Large intestine (tissue), 3 donors: ENCODE data around the gene BTRC. TPM values are rescaled to one million over a fixed set of nuclear protein-coding genes. Genes with fewer than 3 reads are reported as not detected.

Experiments
- DNase-seq, 2 donors: peaks; one replicate each; pipeline versions ENCODE4 v3.0.0 to v3.0.0-alpha.2; 2013
- H3K27ac ChIP-seq: one replicate; pipeline ENCODE4 v1.5.1; 2013; ENCODE audit warnings: low read length
- H3K27me3 ChIP-seq: 2 replicates; pipeline ENCODE4 v1.6.1; 2013; ENCODE audit warnings: low read length; ENCODE audit not compliant: control insufficient read depth, insufficient read depth
- H3K36me3 ChIP-seq: 2 replicates; pipeline ENCODE4 v1.6.1; 2013; ENCODE audit warnings: low read length; ENCODE audit not compliant: control insufficient read depth, insufficient read depth
- H3K4me1 ChIP-seq: one replicate; pipeline ENCODE4 v1.6.1; 2013; ENCODE audit warnings: low read length; ENCODE audit not compliant: control insufficient read depth, insufficient read depth
- H3K4me3 ChIP-seq: one replicate; pipeline ENCODE4 v1.5.1; 2013; ENCODE audit warnings: low read length
- H3K9me3 ChIP-seq: one replicate; pipeline ENCODE4 v1.6.1; 2013; ENCODE audit warnings: mild to moderate bottlenecking, low read depth, low read length, moderate library complexity; ENCODE audit not compliant: control insufficient read depth
- WGBS: methylation state at CpG from one replicate; pipeline ENCODE4 v1.1.5; 2013; ENCODE audit warnings: low lambda C conversion rate; ENCODE audit not compliant: insufficient coverage; 5-methylcytosine and 5-hydroxymethylcytosine counted together
- polyA plus RNA-seq: library from polyadenylated mRNA; unstranded; fragments of 120-200 nt; gene quantifications from one replicate; pipeline ENCODE4 v1.2.1, GENCODE V29; 2013

Gene BTRC
- polyA plus RNA-seq, 1 donor = 14.4 TPM

GRCh38 chr10:101444058-101444898, 90.3 kb downstream of the BTRC start:
- no peaks in the 10 kb centered on the region for H3K27me3 ChIP-seq
- H3K4me1 ChIP-seq = no peaks in the 10 kb centered on the region
- no peak overlapping the region for H3K27ac ChIP-seq
- no peaks in the 10 kb centered on the region for H3K9me3 ChIP-seq
- H3K36me3 ChIP-seq = no peaks in the 10 kb centered on the region
- no peak for DNase-seq
- no CpG with 5 or more reads among the region's 2 CpGs for WGBS
- no peak overlapping the region for H3K4me3 ChIP-seq

GRCh38 chr10:101446071-101446470, 92.1 kb downstream of the BTRC start:
- DNase-seq = no peak
- no CpG with 5 or more reads among the region's 2 CpGs for WGBS
- Histone ChIP-seq H3K4me3 (no peak overlapping the region), H3K36me3 (no peaks in the 10 kb centered on the region), H3K9me3 (no peaks in the 10 kb centered on the region), H3K4me1 (no peaks in the 10 kb centered on the region), H3K27me3 (no peaks in the 10 kb centered on the region), H3K27ac (no peak overlapping the region)

GRCh38 chr10:101446947-101447346, 93.0 kb downstream of the BTRC start:
- no peaks in the 10 kb centered on the region for H3K36me3 ChIP-seq
- H3K9me3 ChIP-seq = no peaks in the 10 kb centered on the region
- no peak overlapping the region for H3K4me3 ChIP-seq
- WGBS = 70% methylated on average over 2 of the region's 7 CpGs
- no peaks in the 10 kb centered on the region for H3K4me1 ChIP-seq
- no peak overlapping the region for H3K27ac ChIP-seq
- no peak for DNase-seq
- no peaks in the 10 kb centered on the region for H3K27me3 ChIP-seq

GRCh38 chr10:101447477-101447876, 93.5 kb downstream of the BTRC start:
- Histone ChIP-seq H3K4me1 (no peaks in the 10 kb centered on the region), H3K4me3 (no peak overlapping the region), H3K27me3 (no peaks in the 10 kb centered on the region), H3K27ac (no peak overlapping the region), H3K9me3 (no peaks in the 10 kb centered on the region), H3K36me3 (no peaks in the 10 kb centered on the region)
- no peak for DNase-seq
- WGBS = 92% methylated on average over 2 of the region's 2 CpGs

GRCh38 chr10:101450277-101451080, 96.5 kb downstream of the BTRC start:
- no peaks in the 10 kb centered on the region for H3K36me3 ChIP-seq
- no peak for DNase-seq
- H3K27ac ChIP-seq = no peak overlapping the region
- no peaks in the 10 kb centered on the region for H3K9me3 ChIP-seq
- WGBS = 70% methylated on average over 2 of the region's 6 CpGs
- no peaks in the 10 kb centered on the region for H3K4me1 ChIP-seq
- H3K4me3 ChIP-seq = no peak overlapping the region
- no peaks in the 10 kb centered on the region for H3K27me3 ChIP-seq

GRCh38 chr10:101451261-101451660, 97.3 kb downstream of the BTRC start:
- Histone ChIP-seq H3K36me3 (no peaks in the 10 kb centered on the region), H3K9me3 (no peaks in the 10 kb centered on the region), H3K4me1 (no peaks in the 10 kb centered on the region), H3K4me3 (no peak overlapping the region), H3K27me3 (no peaks in the 10 kb centered on the region), H3K27ac (no peak overlapping the region)
- no peak for DNase-seq
- WGBS = no CpG with 5 or more reads among the region's 1 CpG

GRCh38 chr10:101451667-101452069, 97.7 kb downstream of the BTRC start:
- H3K27ac ChIP-seq = no peak overlapping the region
- H3K4me1 ChIP-seq = no peaks in the 10 kb centered on the region
- H3K36me3 ChIP-seq = no peaks in the 10 kb centered on the region
- H3K9me3 ChIP-seq = no peaks in the 10 kb centered on the region
- H3K4me3 ChIP-seq = no peak overlapping the region
- WGBS = no CpG with 5 or more reads among the region's 8 CpGs
- DNase-seq = no peak
- no peaks in the 10 kb centered on the region for H3K27me3 ChIP-seq

GRCh38 chr10:101452176-101452575, 98.2 kb downstream of the BTRC start:
- no peaks in the 10 kb centered on the region for H3K9me3 ChIP-seq
- no peak for DNase-seq
- H3K27me3 ChIP-seq = no peaks in the 10 kb centered on the region
- no CpG with 5 or more reads among the region's 1 CpG for WGBS
- no peak overlapping the region for H3K4me3 ChIP-seq
- no peaks in the 10 kb centered on the region for H3K36me3 ChIP-seq
- no peaks in the 10 kb centered on the region for H3K4me1 ChIP-seq
- no peak overlapping the region for H3K27ac ChIP-seq

GRCh38 chr10:101452593-101452992, 98.6 kb downstream of the BTRC start:
- DNase-seq = no peak
- no peaks in the 10 kb centered on the region for H3K27me3 ChIP-seq
- H3K4me1 ChIP-seq = no peaks in the 10 kb centered on the region
- H3K4me3 ChIP-seq = no peak overlapping the region
- 60% methylated on average over 1 of the region's 1 CpG for WGBS
- H3K9me3 ChIP-seq = no peaks in the 10 kb centered on the region
- H3K36me3 ChIP-seq = no peaks in the 10 kb centered on the region
- no peak overlapping the region for H3K27ac ChIP-seq

- Histone ChIP-seq H3K9me3 (no peaks in the 10 kb centered on the region), H3K4me1 (no peaks in the 10 kb centered on the region), H3K27ac (no peak overlapping the region), H3K4me3 (no peak overlapping the region), H3K27me3 (no peaks in the 10 kb centered on the region), H3K36me3 (no peaks in the 10 kb centered on the region)
- no CpG with 5 or more reads among the region's 1 CpG for WGBS
- DNase-seq = no peak
Observed at GRCh38 chr10:101453318-101453717, 99.4 kb downstream of the BTRC start.
